H1 (cell line): ENCODE data around the gene MEX3D. TPM values are rescaled to one million over a fixed set of nuclear protein-coding genes. Genes with fewer than 3 reads are reported as not detected.

Source experiments
- CTCF ChIA-PET: fragments of 300-600 bp; sonication (Branson Sonifier 250); formaldehyde crosslinking; loops from one replicate; lab custom pipeline; 2021; ENCODE audit not compliant: partially characterized antibody; lab: Charles Lee
- POLR2A ChIA-PET: fragments of 300-600 bp; sonication (Branson Sonifier 250); formaldehyde crosslinking; loops from one replicate; lab custom pipeline; 2021; ENCODE audit warnings: inconsistent platforms; ENCODE audit not compliant: partially characterized antibody; lab: Charles Lee
- DNase-seq, 2 experiments: peaks; one replicate each; pipeline versions ENCODE4 v3.0.0 to v3.0.0-alpha.2; 2010 to 2022; ENCODE audit warnings: low spot score in 2 of 2, low read depth in 1 of 2, mixed read lengths in 1 of 2
- FAIRE-seq: peaks from 2 replicates; lab custom pipeline; 2011; peaks lifted over from hg19 to GRCh38; lab: Jason Lieb, UNC
- H2AFZ ChIP-seq: 2 replicates; pipeline ENCODE4 v1.8.1; 2012; ENCODE audit warnings: low read length, inconsistent platforms
- H2AK5ac ChIP-seq: 2 replicates; pipeline ENCODE4 v1.6.1; 2013; ENCODE audit warnings: low read depth, low read length
- H2BK120ac ChIP-seq: replicated peaks from 2 replicates; pipeline ENCODE3; 2013; ENCODE audit warnings: low read depth, low read length, inconsistent platforms
- H2BK12ac ChIP-seq: 2 replicates; pipeline ENCODE4 v1.6.1; 2013; ENCODE audit warnings: low read depth, low read length
- H2BK15ac ChIP-seq: 2 replicates; pipeline ENCODE4 v1.6.1; 2013; ENCODE audit warnings: low read length
- H2BK20ac ChIP-seq: 2 replicates; pipeline ENCODE4 v1.6.1; 2013; ENCODE audit warnings: low read length
- H2BK5ac ChIP-seq: 2 replicates; pipeline ENCODE4 v1.6.1; 2013; ENCODE audit warnings: low read depth, low read length
- H3K14ac ChIP-seq: 2 replicates; pipeline ENCODE4 v1.6.1; 2013; ENCODE audit warnings: inconsistent platforms; ENCODE audit not compliant: insufficient read length
- H3K18ac ChIP-seq: 2 replicates; pipeline ENCODE4 v1.6.1; 2013; ENCODE audit warnings: low read length; ENCODE audit errors: extremely low read depth
- H3K23ac ChIP-seq: 2 replicates; pipeline ENCODE4 v1.6.1; 2013; ENCODE audit warnings: inconsistent platforms; ENCODE audit not compliant: insufficient read length
- H3K23me2 ChIP-seq: 2 replicates; pipeline ENCODE4 v1.6.1; 2013; ENCODE audit warnings: low read depth, low read length
- H3K27ac ChIP-seq: 2 replicates; pipeline ENCODE4 v1.6.1; 2011; ENCODE audit warnings: low read depth, low read length, inconsistent platforms
- H3K27me3 ChIP-seq, 4 experiments: replicated peaks in 1 of 4; 1 replicate in 1 of 4; 2 replicates in 3 of 4; pipeline versions ENCODE4 v1.6.1 to v1.8.1; 2011 to 2013; ENCODE audit warnings: low read length in 3 of 4, mild to moderate bottlenecking in 3 of 4, inconsistent platforms in 2 of 4, mixed read lengths in 2 of 4, moderate library complexity in 1 of 4; ENCODE audit not compliant: control insufficient read depth in 3 of 4, insufficient read depth in 3 of 4; ENCODE audit errors: extremely low read depth in 1 of 4
- H3K36me3 ChIP-seq, 4 experiments: 2 replicates each; pipeline versions ENCODE4 v1.6.1 to v1.8.1; 2011 to 2013; ENCODE audit warnings: mild to moderate bottlenecking in 4 of 4, low read length in 3 of 4, moderate library complexity in 2 of 4, control low read depth in 1 of 4, inconsistent platforms in 1 of 4; ENCODE audit not compliant: insufficient read depth in 4 of 4, control insufficient read depth in 2 of 4
- H3K4ac ChIP-seq: replicated peaks from 2 replicates; pipeline ENCODE3; 2013; ENCODE audit warnings: low read length, low read depth, mixed read lengths, inconsistent platforms; ENCODE audit not compliant: insufficient read length
- H3K4me1 ChIP-seq, 4 experiments: replicated peaks in 1 of 4; 1 replicate in 1 of 4; 2 replicates in 3 of 4; pipeline versions ENCODE4 v1.6.1 to v1.8.1; 2011 to 2013; ENCODE audit warnings: low read length in 3 of 4, inconsistent platforms in 2 of 4, mixed read lengths in 1 of 4; ENCODE audit not compliant: insufficient read depth in 4 of 4, control insufficient read depth in 3 of 4
- H3K4me2 ChIP-seq, 2 experiments: 2 replicates each; pipeline versions ENCODE4 v1.6.1 to v1.8.1; 2011 to 2013; ENCODE audit warnings: low read depth in 2 of 2, low read length in 2 of 2, control low read depth in 1 of 2, inconsistent platforms in 1 of 2, mild to moderate bottlenecking in 1 of 2; ENCODE audit not compliant: insufficient read depth in 1 of 2
- H3K4me3 ChIP-seq, 4 experiments: fragments of 200-600, 300-600 bp in 1 of 4; sonication (generic), shearing (Covaris generic), sonication (Bioruptor Twin) in 1 of 4; 2 replicates each; pipeline versions ENCODE4 v1.5.1 to v1.8.1; 2011 to 2016; ENCODE audit warnings: low read length in 4 of 4, low read depth in 3 of 4, control low read depth in 2 of 4, inconsistent platforms in 2 of 4, mild to moderate bottlenecking in 2 of 4, mixed read lengths in 1 of 4, moderate library complexity in 1 of 4; ENCODE audit not compliant: insufficient read depth in 2 of 4; ENCODE audit errors: extremely low read depth in 1 of 4
- H3K56ac ChIP-seq: replicated peaks from 2 replicates; pipeline ENCODE3; 2013; ENCODE audit warnings: low read depth, mild to moderate bottlenecking, mixed read lengths, low read length, inconsistent platforms; ENCODE audit not compliant: insufficient read length
- H3K79me1 ChIP-seq: 2 replicates; pipeline ENCODE4 v1.6.1; 2013; ENCODE audit warnings: low read depth, low read length, control low read depth
- H3K79me2 ChIP-seq, 2 experiments: 2 replicates each; pipeline versions ENCODE4 v1.6.1 to v1.8.1; 2012 to 2013; ENCODE audit warnings: low read length in 2 of 2, mild to moderate bottlenecking in 2 of 2, inconsistent platforms in 1 of 2; ENCODE audit not compliant: insufficient read depth in 2 of 2, control insufficient read depth in 1 of 2
- H3K9ac ChIP-seq, 4 experiments: replicated peaks in 1 of 4; 1 replicate in 1 of 4; 2 replicates in 3 of 4; pipeline versions ENCODE4 v1.6.1 to v1.8.1; 2011 to 2013; ENCODE audit warnings: low read depth in 3 of 4, low read length in 3 of 4, control low read depth in 2 of 4, mild to moderate bottlenecking in 2 of 4, moderate library complexity in 2 of 4, inconsistent platforms in 1 of 4; ENCODE audit errors: extremely low read depth in 1 of 4
- H3K9me3 ChIP-seq, 2 experiments: 2 replicates each; pipeline versions ENCODE4 v1.6.1 to v1.8.1; 2012 to 2013; ENCODE audit warnings: mild to moderate bottlenecking in 2 of 2, moderate library complexity in 2 of 2, control low read depth in 1 of 2, inconsistent platforms in 1 of 2, low read depth in 1 of 2, low read length in 1 of 2, mixed read lengths in 1 of 2; ENCODE audit not compliant: insufficient read depth in 2 of 2
- H4K20me1 ChIP-seq, 2 experiments: replicated peaks in 1 of 2; 2 replicates each; pipeline versions ENCODE3 to v1.8.1; 2011 to 2013; ENCODE audit warnings: inconsistent platforms in 2 of 2, low read length in 2 of 2, mild to moderate bottlenecking in 1 of 2; ENCODE audit not compliant: insufficient read depth in 2 of 2, control insufficient read depth in 1 of 2
- H4K5ac ChIP-seq: 2 replicates; pipeline ENCODE4 v1.6.1; 2013; ENCODE audit warnings: low read length, low read depth, mixed read lengths, inconsistent platforms; ENCODE audit not compliant: insufficient read length
- H4K8ac ChIP-seq: 2 replicates; pipeline ENCODE4 v1.8.0; 2013; ENCODE audit warnings: mild to moderate bottlenecking, moderate library complexity, low read length, inconsistent platforms; ENCODE audit not compliant: insufficient read depth; ENCODE audit errors: extremely low read depth
- H4K91ac ChIP-seq: replicated peaks from 2 replicates; pipeline ENCODE3; 2013; ENCODE audit warnings: low read length, mixed read lengths, inconsistent platforms; ENCODE audit not compliant: insufficient read length
- EZH2 ChIP-seq: fragments of 200-600 bp; sonication (generic); IDR thresholded peaks from 2 replicates; pipeline ENCODE4 v1.7.1; 2012; ENCODE audit warnings: low read depth, mild to moderate bottlenecking, moderate library complexity, low read length, inconsistent platforms; ENCODE audit not compliant: severe bottlenecking
- POLR2AphosphoS5 ChIP-seq: IDR thresholded peaks from 2 replicates; pipeline ENCODE4 v1.6.1; 2011; ENCODE audit warnings: low read depth, low read length
- WGBS, 2 experiments: shearing (Covaris generic) in 1 of 2; methylation state at CpG; one replicate each; pipeline versions ENCODE4 v1.1.6 to v1.1.7; 2013 to 2015; ENCODE audit warnings: low lambda C conversion rate in 2 of 2, mixed read lengths in 2 of 2, inconsistent platforms in 1 of 2, low coverage in 1 of 2, missing lambda C conversion rate in 1 of 2; ENCODE audit not compliant: insufficient replicate concordance in 2 of 2, insufficient coverage in 1 of 2, insufficient read length in 1 of 2; ENCODE audit errors: extremely low coverage in 1 of 2, missing lambda C conversion rate in 1 of 2; 5-methylcytosine and 5-hydroxymethylcytosine counted together
- polyA plus RNA-seq, 7 experiments: library from polyadenylated mRNA; depleted of rRNA in 3 of 7; stranded (reverse) in 5 of 7; unstranded in 2 of 7; fragments of >200 nt in 5 of 7; fragments of 200-250 nt in 2 of 7; gene quantifications; 1 replicate in 5 of 7; 2 replicates in 1 of 7; 4 replicates in 1 of 7; pipeline versions ENCODE4 v1.2.1 to v1.2.3, GENCODE V29; 2011 to 2013; ENCODE audit warnings: missing spikeins in 2 of 7, mixed read lengths in 2 of 7
- total RNA-seq: library from RNA; stranded (reverse); fragmentation: NEBNext Ultra II Directional; extraction: Animal tissue kit (Norgen Biotek cat#: 25700); gene quantifications from 2 replicates; pipeline ENCODE4 v1.2.1, GENCODE V29; 2021

MEX3D gene
- total and polyA plus RNA-seq, 2 of the 8 experiments (the other 6 are each of a cell fraction or from before 2014, with no cell fraction given), result 20.8 to 78.8 TPM

GRCh38 chr19:1613146-1613545 lies 45.0 kb upstream of the MEX3D start:
- Histone ChIP-seq H3K4me2 (no peak overlapping the region), H3K27me3 (no peaks in the 10 kb centered on the region), H3K27ac (no peak overlapping the region)

More at GRCh38 chr19:1613146-1613545, 45.0 kb upstream of the MEX3D start:
- no peak overlapping the region for H3K4me3 ChIP-seq
- no peak overlapping the region for H2AK5ac ChIP-seq
- no peaks in the 10 kb centered on the region for H3K9me3 ChIP-seq
- CTCF ChIA-PET, result interaction anchor here (0.8 to 2.1 kb wide), 6 partner anchors 12 to 182 kb away, joined by 3 to 7 read pairs (median 4); no protein-coding TSS in a partner anchor
- POLR2A ChIA-PET, result interaction anchor here (0.6 to 2.7 kb wide), 5 partner anchors 12 to 175 kb away, joined by 3 to 9 read pairs (median 4); no protein-coding TSS in a partner anchor
- H3K79me1 ChIP-seq, result peaks cover 3% of the 10 kb centered on the region
- no peak overlapping the region for H3K14ac ChIP-seq
- H4K5ac ChIP-seq, result no peak overlapping the region
- H3K4ac ChIP-seq, result no peak overlapping the region
- no peak overlapping the region for H3K18ac ChIP-seq
- no peaks in the 10 kb centered on the region; a peak in 1 of 7 replicates for H3K4me1 ChIP-seq
- no peak overlapping the region for H3K56ac ChIP-seq
- H3K36me3 ChIP-seq, result peaks cover 43 to 78% (median 64%) of the 10 kb centered on the region in 4 experiments
- H3K23me2 ChIP-seq, result no peaks in the 10 kb centered on the region
- H2BK120ac ChIP-seq, result no peak overlapping the region
- peaks cover 15 to 32% of the 10 kb centered on the region in 2 experiments for H4K20me1 ChIP-seq
- H2AFZ ChIP-seq, result no peak overlapping the region
- H4K8ac ChIP-seq, result no peak overlapping the region; the same call in 1 of the 2 replicates
- 96% methylated on average over 9 of the region's 9 CpGs; no CpG with 5 or more reads in 1 of the 2 experiments for WGBS, 2 experiments
- FAIRE-seq (no peak), DNase-seq (no peak)
- H3K23ac ChIP-seq, result no peak overlapping the region
- H3K79me2 ChIP-seq, result peaks cover 0 to 2% of the 10 kb centered on the region in 2 experiments; a peak in 1 of 4 replicates
- no peak overlapping the region for H2BK20ac ChIP-seq
- H2BK15ac ChIP-seq, result no peak overlapping the region
- TF ChIP-seq EZH2 (no peak), POLR2AphosphoS5 (peak; percentile 62; the same call in 1 of the 2 replicates)
- no peak overlapping the region for H4K91ac ChIP-seq
- no peak overlapping the region for H2BK5ac ChIP-seq
- H2BK12ac ChIP-seq, result no peak overlapping the region
- no peak overlapping the region for H3K9ac ChIP-seq
